Stimulated activated CD8-positive, alpha-beta memory T cell treated with anti-CD3 and anti-CD28 coated beads, Interleukin-7, amount 100 ng/mL, for 24 hours (primary cell): ENCODE data around the gene MORC2.

Source experiments
- DNase-seq: peaks from one replicate; pipeline ENCODE4 v3.0.0-alpha.2; 2020; ENCODE audit warnings: low read depth

The MORC2 gene

DNA sequence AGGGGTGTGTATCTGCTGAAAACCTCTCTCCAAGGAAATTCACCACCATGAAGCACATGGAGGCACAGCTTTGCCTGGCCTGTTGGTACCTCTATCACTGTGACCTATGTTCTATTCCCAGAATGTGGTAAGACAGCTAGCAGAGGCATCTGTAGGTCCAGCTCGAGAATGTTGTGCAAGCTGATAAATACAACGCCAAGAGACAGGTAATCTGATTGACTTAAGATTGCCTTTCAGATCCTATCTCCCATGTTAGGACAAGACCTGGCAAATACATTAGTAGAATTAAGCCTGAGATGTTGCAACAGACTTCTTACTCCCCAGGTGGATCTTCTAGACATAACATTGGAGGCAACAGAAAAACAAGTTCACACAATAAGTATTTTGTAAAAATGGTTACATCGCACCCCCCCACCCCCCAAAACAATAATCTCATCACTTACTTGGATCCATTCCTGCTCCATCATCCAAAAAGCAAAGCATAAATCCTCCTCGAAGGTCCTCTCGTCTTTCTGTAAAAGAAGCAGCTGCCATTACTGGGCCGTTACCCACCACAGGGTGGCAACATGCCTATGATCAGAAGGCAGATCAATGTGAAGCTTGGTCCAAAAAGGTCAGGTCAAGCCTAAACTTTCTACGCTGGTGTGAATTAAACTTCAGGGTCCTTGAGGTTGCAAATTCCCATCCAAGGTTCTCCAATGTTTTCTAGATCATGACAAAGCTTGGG is 18.5 kb downstream of the MORC2 start:
- no peak for DNase-seq

GRCh38 chr22:30948930-30949342 is 19.6 kb downstream of the MORC2 start:
- no peak for DNase-seq

GRCh38 chr22:30947816-30948454 is 20.6 kb downstream of the MORC2 start:
- no peak for DNase-seq

GRCh38 chr22:30947173-30947815 is 21.3 kb downstream of the MORC2 start:
- no peak for DNase-seq

- no peak for DNase-seq
These were observed 22.2 kb downstream of the MORC2 start for GRCh38 chr22:30946354-30946753.

GRCh38 chr22:30945653-30946052 is 22.9 kb downstream of the MORC2 start:
- DNase-seq = no peak

- no peak for DNase-seq
These were observed 23.6 kb downstream of the MORC2 start for GRCh38 chr22:30944986-30945385.

GRCh38 chr22:30943368-30943767 is 25.2 kb downstream of the MORC2 start:
- no peak for DNase-seq

- no peak for DNase-seq
These were observed 27.2 kb downstream of the MORC2 start for GRCh38 chr22:30941363-30941740.

- no peak for DNase-seq
These were observed 27.8 kb downstream of the MORC2 start for GRCh38 chr22:30940685-30941362.

- DNase-seq = no peak
These were observed 34.5 kb downstream of the MORC2 start for GRCh38 chr22:30934053-30934452.

GRCh38 chr22:30933457-30933856 is 35.1 kb downstream of the MORC2 start:
- no peak for DNase-seq

DNA sequence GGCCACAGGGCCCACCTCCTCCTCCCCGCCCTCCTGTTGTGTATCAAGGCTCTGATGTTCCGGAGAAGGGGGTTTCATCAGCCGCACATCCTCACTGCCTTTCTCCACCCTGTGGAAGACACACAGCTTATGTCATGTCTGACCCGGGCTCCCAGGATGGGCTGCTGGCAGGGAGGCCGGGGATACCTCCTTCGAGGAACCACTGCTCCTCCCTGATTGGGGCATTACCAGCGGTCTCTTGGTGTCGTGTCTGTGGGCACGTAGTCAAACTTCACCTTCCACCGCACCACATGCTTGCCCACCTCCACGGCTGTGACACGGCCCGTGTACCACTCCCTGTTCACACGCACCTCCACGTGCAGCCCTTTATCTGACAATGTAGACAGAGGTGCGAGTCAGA is 35.9 kb downstream of the MORC2 start:
- no peak for DNase-seq

DNA sequence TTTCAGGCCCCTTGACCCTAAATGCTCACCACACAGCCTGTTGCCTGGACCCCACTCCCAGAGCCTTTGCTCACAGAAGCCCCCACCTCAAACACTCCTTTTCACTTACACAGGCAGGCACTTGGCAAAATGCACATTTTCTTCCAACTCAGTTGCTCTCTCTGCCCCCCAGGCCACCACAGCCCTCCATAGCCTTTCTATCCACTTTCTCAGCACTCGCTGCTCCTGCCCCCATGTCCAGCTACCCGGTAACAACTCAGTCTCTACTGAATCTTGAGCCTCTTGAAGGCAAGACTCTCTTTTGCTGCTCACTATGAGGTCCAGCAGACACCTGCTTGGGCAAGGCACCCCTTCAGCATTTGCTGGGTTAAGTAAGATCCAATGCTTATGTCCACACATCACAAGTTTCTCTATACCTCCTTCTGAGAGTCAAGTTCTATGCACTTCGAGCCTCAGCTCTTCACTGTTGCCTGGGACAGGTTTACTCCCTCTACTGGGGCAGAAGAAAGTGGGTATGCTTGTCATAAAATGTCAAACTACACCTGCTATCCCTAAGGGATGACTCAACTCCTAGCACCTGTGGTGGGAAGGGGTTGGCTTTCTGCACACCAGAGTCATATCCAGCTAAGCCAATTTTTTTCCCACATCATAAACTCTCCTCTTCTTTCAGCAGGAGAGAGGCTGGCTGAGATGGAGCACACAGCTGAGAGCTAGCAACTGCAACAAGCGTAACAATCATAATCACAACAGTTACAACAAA is 36.9 kb downstream of the MORC2 start:
- no peak for DNase-seq

GRCh38 chr22:30930228-30930627 is 38.3 kb downstream of the MORC2 start:
- DNase-seq = no peak

DNA sequence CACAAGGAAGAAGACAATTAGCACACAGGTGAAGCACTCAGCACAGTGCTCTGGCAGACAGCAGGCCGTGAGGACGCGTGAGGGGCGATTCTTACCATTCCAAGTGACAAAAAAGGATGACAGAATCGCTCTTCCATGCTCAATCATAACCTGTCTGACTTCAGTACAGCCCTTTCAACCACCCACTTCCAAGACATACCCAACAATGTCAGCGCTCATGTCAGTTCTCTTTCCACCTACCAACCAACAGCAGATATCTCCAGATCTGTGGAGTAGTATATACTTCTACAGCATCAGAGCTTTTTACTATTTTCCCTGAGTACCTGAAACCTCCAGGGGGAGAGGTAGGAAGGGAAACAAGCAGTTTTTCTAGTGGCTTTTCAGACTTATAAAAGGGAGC is 40.2 kb downstream of the MORC2 start:
- no peak for DNase-seq

GRCh38 chr22:30927806-30928205 is 40.8 kb downstream of the MORC2 start:
- no peak for DNase-seq

DNA sequence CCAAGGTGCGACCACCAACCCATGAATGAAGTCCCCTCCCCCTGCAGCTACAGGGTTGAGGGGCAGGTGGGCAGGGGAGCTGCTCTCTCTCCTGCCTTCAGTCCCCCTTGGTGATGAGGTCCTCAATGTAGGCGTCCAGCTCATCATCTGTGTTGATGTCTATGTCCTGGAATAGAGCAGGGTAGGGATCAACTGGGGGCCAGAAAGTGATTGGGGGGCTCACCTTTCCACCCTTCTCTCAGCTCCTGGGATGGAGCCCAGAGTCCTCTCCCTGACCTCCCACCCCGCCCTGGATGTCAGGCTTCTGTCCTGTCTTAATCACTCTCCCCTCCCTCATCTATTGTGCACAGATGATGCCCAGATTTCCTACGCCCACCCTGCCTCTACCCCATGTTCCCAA is 41.9 kb downstream of the MORC2 start:
- no peak for DNase-seq

- no peak for DNase-seq
These were observed 42.9 kb downstream of the MORC2 start for GRCh38 chr22:30925667-30926066.

DNA sequence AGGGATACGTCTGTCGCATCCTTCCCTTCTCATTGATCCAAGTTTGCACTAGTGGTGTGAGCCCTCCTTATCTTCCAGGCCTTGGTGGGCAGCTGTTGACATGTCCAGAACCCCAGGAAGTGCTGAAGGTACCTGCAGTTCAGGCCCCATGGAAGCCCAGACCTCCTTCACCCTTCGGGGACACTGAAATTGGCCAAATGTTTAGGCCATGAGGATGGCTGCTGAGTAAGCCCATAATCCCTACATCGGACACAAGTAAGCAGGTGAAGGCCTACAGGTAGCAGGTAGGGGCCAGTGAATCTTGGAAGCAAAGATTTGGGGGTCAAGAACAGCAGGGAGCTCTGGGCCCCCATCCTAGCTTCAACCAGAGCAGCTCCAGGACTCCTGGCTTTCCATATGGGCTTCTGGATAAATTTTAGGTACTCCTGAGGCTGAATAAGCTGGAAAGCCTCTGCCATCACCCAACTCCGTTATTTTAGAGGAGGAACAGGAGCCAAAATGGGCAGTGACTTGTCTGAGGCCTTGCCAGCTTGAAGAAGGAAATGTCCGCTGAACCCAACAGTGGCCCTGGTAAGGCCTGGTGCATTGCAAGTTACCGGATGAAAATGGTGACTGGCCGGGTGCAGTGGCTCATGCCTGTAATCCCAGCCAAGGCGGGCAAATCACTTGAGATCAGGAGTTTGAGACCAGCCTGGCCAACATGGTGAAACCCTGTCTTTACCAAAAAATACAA is 45.2 kb downstream of the MORC2 start:
- DNase-seq = no peak

GRCh38 chr22:30922151-30922611 is 46.4 kb downstream of the MORC2 start:
- peak; percentile 64 for DNase-seq
